Tibial nerve (tissue), 4 donors: ENCODE results near the gene DOK6. TPM values are rescaled to one million over a fixed set of nuclear protein-coding genes. Genes with fewer than 3 reads are reported as not detected.

Experiments used
- DNase-seq, 2 donors: peaks; one replicate each; pipeline ENCODE4 v3.0.0-alpha.2; 2019; ENCODE audit warnings: low spot score in 2 of 2
- H3K27ac ChIP-seq, 4 donors: fragments of 200-600 bp; sonication (generic) in 3 of 4; one replicate each; pipeline ENCODE4 v1.5.1; 2017 to 2019; ENCODE audit warnings: mild to moderate bottlenecking in 1 of 4
- H3K27me3 ChIP-seq, 2 donors: fragments of 200-600 bp; sonication (generic) in 1 of 2; one replicate each; pipeline versions ENCODE4 v1.5.1 to v1.6.0; 2017 to 2019
- H3K36me3 ChIP-seq, 3 donors: fragments of 200-600 bp; sonication (generic); one replicate each; pipeline ENCODE4 v1.5.1; 2018 to 2019
- H3K4me1 ChIP-seq, 4 donors: fragments of 200-600 bp; sonication (generic) in 3 of 4; one replicate each; pipeline ENCODE4 v1.5.1; 2017 to 2019
- H3K4me3 ChIP-seq, 4 donors: fragments of 200-600 bp; sonication (generic) in 3 of 4; one replicate each; pipeline ENCODE4 v1.5.1; 2017 to 2019; ENCODE audit warnings: mild to moderate bottlenecking in 1 of 4, moderate library complexity in 1 of 4
- H3K9me3 ChIP-seq, 4 donors: fragments of 200-600 bp; sonication (generic) in 3 of 4; one replicate each; pipeline ENCODE4 v1.5.1; 2017 to 2019
- CTCF ChIP-seq, 5 experiments: fragments of 200-600 bp in 3 of 5; fragments of 450-650 bp in 2 of 5; sonication (generic) in 3 of 5; IDR thresholded peaks; one replicate each; pipeline ENCODE4 v1.5.1; 2016 to 2019; ENCODE audit warnings: antibody characterized with exemption in 5 of 5, mild to moderate bottlenecking in 3 of 5, moderate library complexity in 2 of 5
- EP300 ChIP-seq, 2 donors: sonication (generic); formaldehyde crosslinking; IDR thresholded peaks; one replicate each; pipeline ENCODE4 v1.6.1; 2017; ENCODE audit warnings: antibody characterized with exemption in 2 of 2, mild to moderate bottlenecking in 1 of 2
- POLR2A ChIP-seq, 2 donors: fragments of 450-650 bp; IDR thresholded peaks; one replicate each; pipeline ENCODE4 v1.6.1; 2017; ENCODE audit warnings: antibody characterized with exemption in 2 of 2, mild to moderate bottlenecking in 2 of 2, moderate library complexity in 2 of 2
- WGBS, 2 donors: methylation state at CpG; one replicate each; pipeline ENCODE4 v1.1.5; 2018; 5-methylcytosine and 5-hydroxymethylcytosine counted together
- total RNA-seq, 4 donors: library from RNA; depleted of rRNA; stranded (reverse); fragments of >200 nt; gene quantifications; one replicate each; pipeline ENCODE4 v1.1.0, GENCODE V29; 2016

Gene DOK6
- total RNA-seq, 4 donors from 2014 or later: 4.0 to 28.6 (median 6.1) TPM

GRCh38 chr18:69865776-69866175 is 465.1 kb downstream of the DOK6 start:
- WGBS, 2 donors: 40 to 46% methylated on average over 4 of the region's 4 CpGs
- Histone ChIP-seq H3K27ac (no peak overlapping the region), H3K9me3 (no peaks in the 10 kb centered on the region), H3K27me3 (no peaks in the 10 kb centered on the region), H3K36me3 (no peaks in the 10 kb centered on the region), H3K4me3 (no peak overlapping the region), H3K4me1 (no peaks in the 10 kb centered on the region)
- TF ChIP-seq POLR2A (IDR thresholded peaks at IDR 0.05) (no peak), EP300 (IDR thresholded peaks at IDR 0.05) (no peak), CTCF (IDR thresholded peaks at IDR 0.05) (no peak)
- DNase-seq: no peak

GRCh38 chr18:69866212-69866611 is 465.5 kb downstream of the DOK6 start:
- Histone ChIP-seq H3K36me3 (no peaks in the 10 kb centered on the region), H3K4me3 (no peak overlapping the region), H3K4me1 (no peaks in the 10 kb centered on the region), H3K9me3 (no peaks in the 10 kb centered on the region), H3K27ac (no peak overlapping the region), H3K27me3 (no peaks in the 10 kb centered on the region)
- 87 to 89% methylated on average over 4 of the region's 4 CpGs for WGBS, 2 donors
- no peak for DNase-seq
- no peak for TF ChIP-seq POLR2A (IDR thresholded peaks at IDR 0.05)
- no peak for TF ChIP-seq EP300 (IDR thresholded peaks at IDR 0.05)
- no peak for TF ChIP-seq CTCF (IDR thresholded peaks at IDR 0.05)

- Histone ChIP-seq H3K27ac (no peak overlapping the region), H3K36me3 (no peaks in the 10 kb centered on the region), H3K27me3 (no peaks in the 10 kb centered on the region), H3K4me3 (no peak overlapping the region), H3K9me3 (no peaks in the 10 kb centered on the region), H3K4me1 (no peaks in the 10 kb centered on the region)
- WGBS, 2 donors: 65 to 73% methylated on average over 4 of the region's 4 CpGs
- TF ChIP-seq POLR2A (IDR thresholded peaks at IDR 0.05) (no peak), EP300 (IDR thresholded peaks at IDR 0.05) (no peak), CTCF (IDR thresholded peaks at IDR 0.05) (no peak)
- DNase-seq: no peak
These were observed 470.0 kb downstream of the DOK6 start for GRCh38 chr18:69870736-69871135.

GRCh38 chr18:69871363-69871762 is 470.7 kb downstream of the DOK6 start:
- Histone ChIP-seq H3K27me3 (no peaks in the 10 kb centered on the region), H3K27ac (no peak overlapping the region), H3K36me3 (no peaks in the 10 kb centered on the region), H3K4me3 (no peak overlapping the region), H3K9me3 (no peaks in the 10 kb centered on the region), H3K4me1 (no peaks in the 10 kb centered on the region)
- DNase-seq: no peak
- TF ChIP-seq EP300 (IDR thresholded peaks at IDR 0.05) (no peak), CTCF (IDR thresholded peaks at IDR 0.05) (no peak), POLR2A (IDR thresholded peaks at IDR 0.05) (no peak)
- WGBS, 2 donors: 93 to 95% methylated on average over 2 of the region's 2 CpGs

- 58 to 68% methylated on average over 4 of the region's 4 CpGs for WGBS, 2 donors
These were observed 472.0 kb downstream of the DOK6 start for GRCh38 chr18:69872661-69873060.

More at GRCh38 chr18:69872661-69873060, 472.0 kb downstream of the DOK6 start:
- TF ChIP-seq POLR2A (IDR thresholded peaks at IDR 0.05) (no peak), EP300 (IDR thresholded peaks at IDR 0.05) (no peak), CTCF (IDR thresholded peaks at IDR 0.05) (no peak)
- Histone ChIP-seq H3K4me1 (no peaks in the 10 kb centered on the region), H3K27ac (no peak overlapping the region), H3K4me3 (no peak overlapping the region), H3K36me3 (no peaks in the 10 kb centered on the region), H3K27me3 (no peaks in the 10 kb centered on the region), H3K9me3 (no peaks in the 10 kb centered on the region)
- DNase-seq: no peak
